HEK293T (cell line): ENCODE measurements around the gene CNTN5.

Experiments used
- CTCF ChIA-PET: fragments of 350-600 bp; formaldehyde crosslinking; extraction: SDS; loops from one replicate; lab custom pipeline; 2021; ENCODE audit warnings: antibody characterized with exemption, inconsistent platforms; lab: Yijun Ruan, JAX
- POLR2A ChIA-PET: fragments of 350-600 bp; formaldehyde crosslinking; extraction: SDS; loops from one replicate; lab custom pipeline; 2020; ENCODE audit warnings: antibody characterized with exemption, inconsistent platforms; lab: Yijun Ruan, JAX
- DNase-seq: peaks from one replicate; pipeline ENCODE4 v3.0.0; 2012; ENCODE audit warnings: mixed read lengths; ENCODE audit errors: extremely low spot score
- ARNT ChIP-seq: fragments of 450-650 bp; IDR thresholded peaks from 2 replicates; pipeline ENCODE4 v1.6.1; 2017; ENCODE audit warnings: mild to moderate bottlenecking
- BHLHE40 ChIP-seq: fragments of 450-650 bp; IDR thresholded peaks from 2 replicates; pipeline ENCODE4 v1.6.1; 2016; ENCODE audit warnings: mild to moderate bottlenecking, moderate library complexity, borderline replicate concordance
- CTBP1 ChIP-seq: fragments of 450-650 bp; IDR thresholded peaks from 2 replicates; pipeline ENCODE4 v1.6.1; 2016; ENCODE audit warnings: borderline replicate concordance
- ELF4 ChIP-seq: fragments of 450-650 bp; IDR thresholded peaks from 2 replicates; pipeline ENCODE4 v1.6.1; 2017; ENCODE audit warnings: antibody characterized with exemption
- FOXA1 ChIP-seq: fragments of 450-650 bp; IDR thresholded peaks from 2 replicates; pipeline ENCODE4 v1.6.1; 2016; ENCODE audit warnings: mild to moderate bottlenecking
- FOXK2 ChIP-seq: fragments of 450-650 bp; IDR thresholded peaks from 2 replicates; pipeline ENCODE4 v1.6.1; 2016; ENCODE audit warnings: mild to moderate bottlenecking
- FOXM1 ChIP-seq: fragments of 450-650 bp; IDR thresholded peaks from 2 replicates; pipeline ENCODE4 v1.6.1; 2017; ENCODE audit warnings: mild to moderate bottlenecking, borderline replicate concordance
- HDGF ChIP-seq: fragments of 450-650 bp; IDR thresholded peaks from 2 replicates; pipeline ENCODE4 v1.6.1; 2017; ENCODE audit warnings: antibody characterized with exemption, borderline replicate concordance
- L3MBTL2 ChIP-seq: fragments of 450-650 bp; conservative IDR thresholded peaks from 2 replicates; pipeline ENCODE4 v1.6.1; 2016; ENCODE audit warnings: mild to moderate bottlenecking
- LEF1 ChIP-seq: fragments of 450-650 bp; IDR thresholded peaks from 2 replicates; pipeline ENCODE4 v1.6.1; 2017; ENCODE audit warnings: mild to moderate bottlenecking, borderline replicate concordance
- NFRKB ChIP-seq: fragments of 450-650 bp; IDR thresholded peaks from 2 replicates; pipeline ENCODE4 v1.6.1; 2016; ENCODE audit warnings: mild to moderate bottlenecking, moderate library complexity
- PKNOX1 ChIP-seq: fragments of 450-650 bp; IDR thresholded peaks from 2 replicates; pipeline ENCODE4 v1.6.1; 2016
- SP1 ChIP-seq: fragments of 450-650 bp; IDR thresholded peaks from 2 replicates; pipeline ENCODE4 v1.6.1; 2017
- SUZ12 ChIP-seq: fragments of 450-650 bp; IDR thresholded peaks from 2 replicates; pipeline ENCODE4 v1.6.1; 2016; ENCODE audit warnings: mild to moderate bottlenecking
- TARDBP ChIP-seq: fragments of 450-650 bp; IDR thresholded peaks from 2 replicates; pipeline ENCODE4 v1.6.1; 2016
- ZNF384 ChIP-seq: fragments of 450-650 bp; IDR thresholded peaks from 2 replicates; pipeline ENCODE4 v1.6.1; 2016

CNTN5 gene

GRCh38 chr11:100214791-100215190, 1194.0 kb downstream of the CNTN5 start:
- ChIA-PET CTCF (no interaction called here), POLR2A (no interaction called here)
- no peak for DNase-seq
- no peak for TF ChIP-seq PKNOX1
- no peak for TF ChIP-seq SP1
- TF ChIP-seq FOXA1: no peak
- no peak for TF ChIP-seq LEF1
- TF ChIP-seq FOXK2: no peak
- TF ChIP-seq ELF4: no peak
- no peak for TF ChIP-seq HDGF
- no peak for TF ChIP-seq CTBP1
- no peak for TF ChIP-seq ZNF384
- no peak for TF ChIP-seq TARDBP
- TF ChIP-seq L3MBTL2: no peak
- no peak for TF ChIP-seq BHLHE40
- no peak for TF ChIP-seq NFRKB

- POLR2A ChIA-PET: no interaction called here
Measured at GRCh38 chr11:100220801-100221200, 1200.1 kb downstream of the CNTN5 start.

GRCh38 chr11:100221791-100222190, 1201.0 kb downstream of the CNTN5 start:
- TF ChIP-seq CTBP1 (no peak), ZNF384 (no peak), NFRKB (no peak)
- ChIA-PET POLR2A (no interaction called here), CTCF (no interaction called here)
- no peak for DNase-seq

More at GRCh38 chr11:100220801-100221200, 1200.1 kb downstream of the CNTN5 start:
- DNase-seq: no peak
- CTCF ChIA-PET: interaction anchor here (1.1 kb wide), 1 partner anchor 9 kb away, joined by 5 read pairs; no protein-coding TSS in a partner anchor
- no peak for TF ChIP-seq FOXM1
- no peak for TF ChIP-seq CTBP1
- TF ChIP-seq BHLHE40: no peak
- TF ChIP-seq SP1: no peak
- no peak for TF ChIP-seq LEF1
- no peak for TF ChIP-seq ARNT
- no peak for TF ChIP-seq NFRKB
- no peak for TF ChIP-seq TARDBP
- no peak for TF ChIP-seq SUZ12
- TF ChIP-seq FOXK2: no peak

GRCh38 chr11:100224541-100225034, 1203.8 kb downstream of the CNTN5 start:
- no peak for TF ChIP-seq ZNF384
- TF ChIP-seq SUZ12: no peak
- TF ChIP-seq HDGF: no peak
- TF ChIP-seq BHLHE40: no peak
- TF ChIP-seq PKNOX1: no peak
- TF ChIP-seq ELF4: no peak
- no peak for TF ChIP-seq TARDBP
- TF ChIP-seq NFRKB: no peak
- TF ChIP-seq SP1: no peak
- no peak for TF ChIP-seq FOXK2
- no peak for TF ChIP-seq FOXM1
- TF ChIP-seq LEF1: no peak
- no peak for DNase-seq
- ChIA-PET POLR2A (no interaction called here), CTCF (no interaction called here)

GRCh38 chr11:100229086-100229485, 1208.3 kb downstream of the CNTN5 start:
- no peak for DNase-seq
- POLR2A ChIA-PET: no interaction called here
- TF ChIP-seq NFRKB (no peak), LEF1 (no peak), SP1 (no peak), TARDBP (no peak), FOXK2 (no peak), ELF4 (no peak), PKNOX1 (no peak), BHLHE40 (no peak), L3MBTL2 (no peak), ARNT (no peak), CTBP1 (no peak), FOXM1 (no peak), FOXA1 (no peak), SUZ12 (no peak), HDGF (no peak), ZNF384 (no peak)
- CTCF ChIA-PET: interaction anchor here (1.4 kb wide), 1 partner anchor 8 kb away, joined by 5 read pairs; no protein-coding TSS in a partner anchor

- TF ChIP-seq ZNF384: no peak
- no peak for TF ChIP-seq ARNT
- TF ChIP-seq SUZ12: no peak
- no peak for TF ChIP-seq HDGF
- TF ChIP-seq BHLHE40: no peak
- TF ChIP-seq ELF4: no peak
- TF ChIP-seq PKNOX1: no peak
- TF ChIP-seq LEF1: no peak
- no peak for TF ChIP-seq TARDBP
- TF ChIP-seq FOXM1: no peak
- TF ChIP-seq L3MBTL2: no peak
- no peak for TF ChIP-seq CTBP1
- no peak for TF ChIP-seq FOXK2
- TF ChIP-seq FOXA1: no peak
- TF ChIP-seq NFRKB: no peak
- TF ChIP-seq SP1: no peak
- DNase-seq: no peak
- POLR2A ChIA-PET: no interaction called here
- CTCF ChIA-PET: no interaction called here
Measured at GRCh38 chr11:100232006-100232405, 1211.3 kb downstream of the CNTN5 start.
